Prostate gland (tissue), 2 donors: Measurements from ENCODE around the gene QPCT.

Experiments
- CTCF ChIP-seq, 4 experiments: fragments of 200-600 bp in 2 of 4; fragments of 450-650 bp in 2 of 4; sonication (generic) in 2 of 4; IDR thresholded peaks; 1 replicate in 3 of 4; 2 replicates in 1 of 4; pipeline ENCODE4 v1.5.1; 2016 to 2019; ENCODE audit warnings: antibody characterized with exemption in 4 of 4, mild to moderate bottlenecking in 2 of 4, moderate library complexity in 2 of 4
- POLR2A ChIP-seq: fragments of 450-650 bp; IDR thresholded peaks from one replicate; pipeline ENCODE4 v1.6.1; 2016; ENCODE audit warnings: antibody characterized with exemption, mild to moderate bottlenecking

- no peak for TF ChIP-seq POLR2A
- TF ChIP-seq CTCF (IDR thresholded peaks at IDR 0.05): no peak
These were observed 48.0 kb downstream of the QPCT start for GRCh38 chr2:37392428-37392827.
